IPS-NIHi7 (cell line): Measurements from ENCODE around the gene EDIL3.
A peak's percentile ranks its signal among the peaks of the same experiment; 100 is the strongest.

Source experiments
- DNase-seq: peaks from one replicate; pipeline ENCODE4 v3.0.0; 2012; ENCODE audit warnings: mixed read lengths; ENCODE audit errors: extremely low spot score

EDIL3 gene

DNA sequence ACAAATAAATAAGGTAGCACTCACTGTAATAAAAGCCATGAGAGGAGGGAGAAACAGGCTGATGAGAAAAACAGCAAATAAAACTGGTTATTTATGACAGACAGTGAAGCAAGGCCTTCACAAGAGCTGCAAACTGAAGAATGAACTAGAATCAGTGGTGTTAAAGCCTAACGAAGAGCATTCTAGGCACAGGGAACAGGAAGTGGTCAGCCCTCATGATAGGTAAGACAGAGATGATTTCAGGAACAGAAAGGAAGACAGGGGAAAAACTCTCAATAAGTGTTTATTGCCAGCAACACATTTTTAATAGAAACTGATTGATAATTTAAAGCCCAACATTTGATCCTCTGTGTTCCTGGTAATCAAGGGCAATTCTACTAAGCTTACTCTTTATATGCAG, 124.5 kb downstream of the EDIL3 start:
- DNase-seq = no peak

GRCh38 chr5:84259283-84260045, 125.2 kb downstream of the EDIL3 start:
- no peak for DNase-seq

DNA sequence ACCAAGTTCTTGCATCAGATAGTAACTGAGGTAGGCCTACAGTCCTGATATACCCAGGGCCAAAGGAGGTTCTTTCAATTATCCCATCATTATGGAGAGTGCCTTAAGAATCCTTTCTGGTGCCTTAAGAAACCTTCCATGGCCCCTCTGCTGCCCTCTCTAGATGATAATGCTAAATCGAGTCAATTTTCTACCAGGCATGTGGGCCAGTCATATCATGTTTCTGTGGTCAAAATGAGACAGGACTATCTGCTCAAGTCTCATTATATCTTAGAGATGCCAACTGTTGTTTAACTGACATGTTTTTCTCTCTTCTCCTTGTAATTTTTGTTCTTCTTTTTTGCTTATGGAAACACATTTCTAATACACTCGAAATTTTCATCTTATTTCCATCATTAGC, 127.6 kb downstream of the EDIL3 start:
- DNase-seq = no peak

- DNase-seq = no peak
These were observed 129.4 kb downstream of the EDIL3 start for GRCh38 chr5:84255315-84255714.

- no peak for DNase-seq
These were observed 130.7 kb downstream of the EDIL3 start for GRCh38 chr5:84253946-84254345.

- no peak for DNase-seq
These were observed 133.2 kb downstream of the EDIL3 start for GRCh38 chr5:84251503-84251902.

- no peak for DNase-seq
These were observed 134.6 kb downstream of the EDIL3 start for GRCh38 chr5:84249918-84250630.

GRCh38 chr5:84248013-84248412, 136.7 kb downstream of the EDIL3 start:
- DNase-seq = no peak

GRCh38 chr5:84242286-84242685, 142.4 kb downstream of the EDIL3 start:
- no peak for DNase-seq

DNA sequence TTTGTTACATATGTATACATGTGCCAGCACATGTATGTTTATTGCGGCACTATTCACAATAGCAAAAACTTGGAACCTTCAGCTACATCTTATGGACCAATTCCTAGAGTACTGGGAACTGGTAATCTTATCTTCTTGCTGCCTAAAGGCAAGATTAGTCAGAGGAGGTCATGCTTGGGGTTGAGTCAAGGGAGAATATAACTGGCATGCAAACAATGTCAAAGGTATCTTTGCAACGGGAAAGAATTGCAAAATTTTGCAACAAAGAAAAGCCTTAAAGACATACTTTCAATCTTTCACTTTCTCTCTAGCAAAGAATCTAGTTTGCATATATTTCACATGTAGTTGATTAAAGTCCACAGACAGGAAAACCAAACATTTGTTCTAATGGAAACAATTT, 145.2 kb downstream of the EDIL3 start:
- DNase-seq = peak; percentile 22

GRCh38 chr5:84237126-84237525, 147.6 kb downstream of the EDIL3 start:
- DNase-seq = no peak

DNA sequence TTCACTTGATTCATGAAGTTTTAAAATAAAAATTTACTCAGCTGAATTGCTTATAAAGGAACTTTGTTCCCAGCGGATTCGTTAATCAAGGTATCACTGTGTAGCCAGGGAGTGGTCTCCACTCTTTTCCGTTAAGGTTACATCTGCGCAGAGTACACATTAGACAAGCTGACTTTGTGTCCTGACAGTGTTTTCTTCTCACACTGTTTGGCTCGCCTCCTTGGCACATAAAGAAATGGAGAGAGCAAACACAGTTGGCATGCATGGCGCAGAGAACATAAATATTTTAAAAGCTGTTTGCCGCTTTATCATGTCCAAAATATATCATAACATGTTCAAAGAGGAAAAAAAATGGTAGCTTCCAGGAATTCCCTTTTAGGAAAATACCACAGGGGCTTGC, 153.2 kb downstream of the EDIL3 start:
- no peak for DNase-seq

GRCh38 chr5:84229045-84229444, 155.6 kb downstream of the EDIL3 start:
- no peak for DNase-seq

DNA sequence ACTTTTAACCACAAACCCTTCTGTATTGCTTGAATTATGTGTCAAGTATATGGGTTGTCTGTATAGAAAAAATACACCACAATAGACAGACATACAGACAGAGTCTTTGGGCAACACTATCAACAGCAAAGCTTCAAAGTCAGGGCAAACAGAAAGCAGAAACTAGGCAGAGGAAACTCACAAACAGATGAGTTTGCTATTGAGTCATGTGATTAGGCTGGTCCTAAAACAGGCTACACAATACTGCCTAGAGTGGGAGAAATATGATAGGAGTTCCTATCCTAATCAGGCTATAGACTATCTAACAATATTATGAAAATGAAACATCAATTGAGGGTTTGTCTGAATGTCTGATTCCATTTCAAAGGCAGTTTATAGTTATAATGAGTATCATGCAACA, 156.4 kb downstream of the EDIL3 start:
- DNase-seq = no peak

- no peak for DNase-seq
These were observed 157.4 kb downstream of the EDIL3 start for GRCh38 chr5:84227236-84227635.

DNA sequence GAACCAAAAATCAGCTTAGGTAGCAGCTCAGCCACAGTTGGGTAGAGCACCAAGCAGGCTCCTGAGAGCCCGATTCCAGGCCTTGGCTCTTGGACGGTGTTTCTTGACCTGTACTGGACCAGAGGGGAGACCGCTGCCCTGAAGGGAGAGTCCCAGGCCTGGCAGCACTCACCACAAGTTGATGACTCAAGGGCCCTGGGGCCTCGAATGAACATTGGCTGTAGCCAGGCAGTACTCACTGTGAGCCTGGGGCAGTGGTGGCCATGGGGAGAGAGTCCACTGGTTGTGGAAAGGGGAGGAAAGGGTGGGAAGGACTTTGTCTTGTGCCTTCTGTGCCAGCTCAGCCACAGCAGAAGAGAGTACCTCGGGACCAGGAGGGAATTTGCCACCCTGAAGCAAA, 166.1 kb downstream of the EDIL3 start:
- no peak for DNase-seq

DNA sequence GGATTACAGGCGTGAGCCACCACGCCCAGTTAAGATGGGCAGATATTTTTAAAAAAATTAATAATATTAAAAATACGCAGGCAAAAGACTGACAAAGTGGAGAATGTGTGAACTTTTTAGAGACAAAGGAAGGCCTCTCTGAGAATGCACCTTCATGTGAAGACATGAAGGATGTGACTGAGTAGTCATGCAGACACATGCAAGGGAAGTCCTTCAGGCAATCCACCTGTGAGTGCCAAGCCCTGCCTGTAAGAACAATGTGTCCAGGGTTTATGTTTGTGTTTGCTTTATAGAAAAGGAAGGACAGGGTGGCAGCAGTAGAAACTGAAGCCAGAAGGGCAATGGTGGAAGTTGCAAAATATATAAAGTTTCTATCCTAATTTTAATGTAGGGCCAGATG, 169.2 kb downstream of the EDIL3 start:
- no peak for DNase-seq

DNA sequence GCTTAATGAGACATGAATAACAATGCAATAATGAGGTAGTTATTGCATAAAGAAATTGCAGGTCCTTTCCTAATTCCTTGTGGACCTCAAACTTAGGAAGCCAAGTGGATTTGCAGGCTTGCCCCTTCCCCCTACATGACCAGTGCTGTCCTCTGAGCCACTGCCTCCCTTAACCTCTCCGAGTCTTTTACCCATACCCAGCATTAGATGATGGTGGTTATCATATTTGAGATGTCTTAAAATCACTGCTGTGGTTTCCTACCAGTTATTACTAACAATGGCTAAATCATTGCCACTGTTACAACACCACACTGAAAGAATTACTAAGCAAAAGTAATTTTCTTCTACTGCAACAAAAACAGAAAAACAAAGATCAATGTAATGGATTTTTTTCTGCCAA, 170.8 kb downstream of the EDIL3 start:
- DNase-seq = no peak

DNA sequence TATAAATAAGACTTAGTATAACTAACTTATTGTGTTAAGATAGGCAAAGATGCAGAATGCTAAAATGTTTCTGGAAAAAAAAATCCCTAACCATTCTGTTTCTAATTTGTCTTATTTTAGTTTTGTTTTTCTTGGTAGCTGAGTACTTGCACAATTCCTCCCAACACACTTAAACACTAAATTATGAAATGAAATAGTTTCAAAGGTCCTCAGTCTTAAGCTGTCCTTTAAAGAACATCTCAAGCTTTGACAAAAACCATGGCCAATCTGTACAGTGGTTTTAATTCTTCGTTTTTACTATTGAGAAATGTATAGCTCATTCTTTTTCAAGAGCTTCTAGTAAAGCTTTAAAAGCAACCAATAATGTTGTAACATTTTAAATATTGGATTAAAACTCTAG, 171.5 kb downstream of the EDIL3 start:
- no peak for DNase-seq

DNA sequence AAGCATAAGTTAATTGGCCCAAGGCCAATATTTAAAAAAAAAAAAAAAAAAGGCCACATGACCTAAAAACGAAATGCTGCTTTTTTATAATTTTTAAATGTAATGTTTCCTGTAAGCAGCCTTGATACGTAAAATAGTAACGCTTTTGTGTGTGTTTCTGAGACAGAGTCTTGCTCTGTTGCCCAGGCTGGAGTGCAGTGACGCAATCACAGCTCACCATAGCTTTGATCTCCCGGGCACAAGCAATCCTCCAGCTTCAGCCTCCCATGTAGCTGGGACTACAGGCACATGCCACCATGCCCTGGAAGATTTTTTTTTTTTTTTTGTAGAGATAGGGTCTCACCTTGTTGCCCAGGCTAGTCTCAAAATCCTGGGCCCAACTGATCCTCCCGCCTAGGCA, 179.9 kb downstream of the EDIL3 start:
- DNase-seq = no peak

- no peak for DNase-seq
These were observed 182.5 kb downstream of the EDIL3 start for GRCh38 chr5:84202136-84202535.

DNA sequence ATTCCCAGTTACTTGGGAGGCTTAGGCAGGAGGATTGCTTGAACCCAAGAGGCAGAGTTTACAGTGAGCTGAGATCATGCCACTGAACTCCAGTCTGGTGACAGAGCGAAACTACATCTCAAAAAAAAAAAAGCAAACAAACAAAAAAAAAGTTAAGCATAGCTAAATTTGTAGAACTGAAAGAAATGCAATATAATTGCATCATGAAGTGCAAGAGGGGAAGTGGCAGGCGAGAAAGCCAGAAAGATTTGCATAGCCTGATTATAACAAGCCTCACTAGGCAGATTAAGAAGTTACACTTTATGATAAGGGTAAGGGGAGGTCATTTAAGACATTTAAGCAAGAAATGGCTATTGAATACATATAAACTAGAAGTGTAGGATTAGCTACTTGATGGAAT, 187.1 kb downstream of the EDIL3 start:
- no peak for DNase-seq

- DNase-seq = no peak
These were observed 193.4 kb downstream of the EDIL3 start for GRCh38 chr5:84191281-84191680.

GRCh38 chr5:84184857-84185256, 199.8 kb downstream of the EDIL3 start:
- DNase-seq = no peak
